Pancreas (tissue), 10 donors: ENCODE data around the gene CHSY3. TPM values are rescaled to one million over a fixed set of nuclear protein-coding genes. Genes with fewer than 3 reads are reported as not detected.
A peak's percentile ranks its signal among the peaks of the same experiment; 100 is the strongest.
"Not testable (repeated sequence)": the region's sequence is repeated elsewhere in the genome, so short reads cannot be mapped to it uniquely, and the experiment has no call there.

ENCODE experiments used
- ATAC-seq, 4 donors: fragments of 200-7000 bp; cut with Tn5 transposase; one replicate each; pipeline versions ENCODE4 v1.8.0 to v1.9.1; 2020; ENCODE audit warnings: mild to moderate bottlenecking in 4 of 4, moderate library complexity in 4 of 4
- DNase-seq, 6 donors: peaks; one replicate each; pipeline ENCODE4 v3.0.0-alpha.2; 2020
- FAIRE-seq: peaks from 2 replicates; lab custom pipeline; 2012; peaks lifted over from hg19 to GRCh38; lab: Jason Lieb, UNC
- H3K27ac ChIP-seq, 4 donors: fragments of 200-600 bp; sonication (generic); 1 replicate in 3 of 4; 2 replicates in 1 of 4; pipeline versions ENCODE4 v1.5.0 to v1.8.0; 2020
- H3K27me3 ChIP-seq, 4 donors: fragments of 200-600 bp; one replicate each; pipeline ENCODE4 v1.8.0; 2021
- H3K36me3 ChIP-seq, 3 donors: fragments of 200-600 bp; sonication (generic) in 1 of 3; one replicate each; pipeline versions ENCODE4 v1.5.0 to v1.8.0; 2020 to 2021
- H3K4me1 ChIP-seq, 3 donors: fragments of 200-600 bp; one replicate each; pipeline ENCODE4 v1.8.0; 2021
- H3K4me3 ChIP-seq, 4 donors: fragments of 200-600 bp; sonication (generic) in 2 of 4; one replicate each; pipeline versions ENCODE4 v1.5.0 to v1.8.0; 2020 to 2021
- H3K9me3 ChIP-seq, 4 donors: fragments of 200-600 bp; one replicate each; pipeline ENCODE4 v1.8.0; 2021
- WGBS, 2 donors: extraction: QIAGEN DNeasy Blood & Tissue Kit; methylation state at CpG; one replicate each; pipeline ENCODE4 v1.1.7; 2013; 5-methylcytosine and 5-hydroxymethylcytosine counted together
- intact Hi-C, 3 donors: fragments of 100-400 bp; cut with DNase I; formaldehyde crosslinking; loops; one replicate each; pipeline versions ENCODE4 v1.11.1 to v1.14.2; 2022
- polyA plus RNA-seq, 2 donors: library from polyadenylated mRNA; stranded (reverse); fragments of 200-250 nt; gene quantifications; one replicate each; pipeline ENCODE4 v1.2.3, GENCODE V29; 2013
- total RNA-seq, 6 donors: library from RNA; stranded (reverse); fragmentation: NEBNext Ultra II Directional in 4 of 6; extraction: Animal tissue kit (Norgen Biotek cat#: 25700) in 4 of 6; gene quantifications; one replicate each; pipeline versions ENCODE4 v1.2.1 to v1.2.4, GENCODE V29; 2021 to 2023
- TF ChIP-seq, protein P1 (sequence below), 4 donors: fragments of 200-600 bp; sonication (generic) in 3 of 4; IDR thresholded peaks; one replicate each; pipeline versions ENCODE4 v1.5.0 to v1.8.0; 2021; ENCODE audit warnings: antibody characterized with exemption in 4 of 4
- donor health status: healthy with polysubstance abuse.
- donor health status: DM: no; HTN: no; CAD: no; lungs with moderate emphysema.
- donor health status: DM: no; HTN: no; CAD: no.
- donor health status: control.
- donor health status: control.
- donor health status: Bipolar disorder and iron deficiency.
- donor health status: DM: yes; HTN: yes; CAD: no.
- donor health status: DM: no; HTN: no; CAD: no.
- donor health status: DM: no; HTN: no; CAD: no.
- donor health status: DM: yes; HTN: yes; CAD: no.

Gene CHSY3
- total and polyA plus RNA-seq, 8 donors, result 0.07 to 1.2 (median 0.16) TPM

DNA sequence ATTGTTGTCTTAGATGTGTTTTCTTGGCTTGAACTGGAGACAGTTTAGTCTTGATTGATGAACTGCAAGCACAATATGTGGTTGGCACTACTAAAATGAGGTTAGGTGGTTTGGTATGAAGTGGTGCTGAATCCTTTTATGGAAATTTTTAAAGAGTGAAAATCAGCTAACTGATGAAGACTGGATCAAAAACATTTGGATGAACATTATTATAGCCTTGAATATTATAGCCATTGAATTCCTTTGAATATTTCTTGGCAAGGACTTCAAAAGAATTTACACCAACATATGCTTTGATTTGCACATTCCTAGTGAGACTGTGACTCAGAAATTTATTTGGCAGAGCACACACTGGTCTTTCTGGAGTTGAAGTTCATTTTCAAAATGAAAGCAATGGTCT, 318.3 kb downstream of the CHSY3 start:
- ATAC-seq, result peak in 1 of 4 donors; percentile 56
- H3K27ac ChIP-seq, result no peak overlapping the region
- no peaks in the 10 kb centered on the region for H3K4me1 ChIP-seq
- TF ChIP-seq, protein P1, sequence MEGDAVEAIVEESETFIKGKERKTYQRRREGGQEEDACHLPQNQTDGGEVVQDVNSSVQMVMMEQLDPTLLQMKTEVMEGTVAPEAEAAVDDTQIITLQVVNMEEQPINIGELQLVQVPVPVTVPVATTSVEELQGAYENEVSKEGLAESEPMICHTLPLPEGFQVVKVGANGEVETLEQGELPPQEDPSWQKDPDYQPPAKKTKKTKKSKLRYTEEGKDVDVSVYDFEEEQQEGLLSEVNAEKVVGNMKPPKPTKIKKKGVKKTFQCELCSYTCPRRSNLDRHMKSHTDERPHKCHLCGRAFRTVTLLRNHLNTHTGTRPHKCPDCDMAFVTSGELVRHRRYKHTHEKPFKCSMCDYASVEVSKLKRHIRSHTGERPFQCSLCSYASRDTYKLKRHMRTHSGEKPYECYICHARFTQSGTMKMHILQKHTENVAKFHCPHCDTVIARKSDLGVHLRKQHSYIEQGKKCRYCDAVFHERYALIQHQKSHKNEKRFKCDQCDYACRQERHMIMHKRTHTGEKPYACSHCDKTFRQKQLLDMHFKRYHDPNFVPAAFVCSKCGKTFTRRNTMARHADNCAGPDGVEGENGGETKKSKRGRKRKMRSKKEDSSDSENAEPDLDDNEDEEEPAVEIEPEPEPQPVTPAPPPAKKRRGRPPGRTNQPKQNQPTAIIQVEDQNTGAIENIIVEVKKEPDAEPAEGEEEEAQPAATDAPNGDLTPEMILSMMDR (IDR thresholded peaks at IDR 0.05), result no peak
- intact Hi-C loops, result no loop called here
- no peak for FAIRE-seq
- H3K4me3 ChIP-seq, result no peak overlapping the region
- no peaks in the 10 kb centered on the region for H3K36me3 ChIP-seq
- no peak for DNase-seq
- H3K27me3 ChIP-seq, result no peaks in the 10 kb centered on the region
- H3K9me3 ChIP-seq, result no peaks in the 10 kb centered on the region

- H3K4me1 ChIP-seq, FAIRE-seq, H3K27me3 ChIP-seq, DNase-seq, ATAC-seq, H3K27ac ChIP-seq, H3K36me3 ChIP-seq, H3K4me3 ChIP-seq, H3K9me3 ChIP-seq, intact Hi-C loops: not testable (repeated sequence)
- WGBS, 2 donors, result 80% methylated on average over 2 of the region's 2 CpGs
These were observed 322.3 kb downstream of the CHSY3 start for GRCh38 chr5:130226556-130226955.

DNA sequence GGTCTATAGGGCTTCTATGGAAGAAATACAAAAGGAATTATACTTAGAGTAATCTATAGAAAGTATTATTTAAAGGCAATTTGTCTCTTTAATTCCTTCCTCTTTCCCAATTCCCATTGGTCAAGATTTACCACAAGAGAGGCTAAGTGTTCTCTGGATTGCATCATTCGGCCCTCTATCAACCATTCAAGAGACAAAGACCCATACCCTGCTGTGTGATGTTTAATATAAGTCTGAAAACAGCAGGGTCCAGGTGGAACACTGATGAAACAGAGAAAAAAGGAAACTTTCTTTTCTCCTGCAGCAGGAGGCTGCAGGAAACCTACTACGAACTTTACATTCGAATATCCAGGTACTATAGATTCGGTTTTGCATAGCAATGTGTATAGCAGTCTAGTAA, 323.4 kb downstream of the CHSY3 start:
- ATAC-seq (no peak), FAIRE-seq (no peak), DNase-seq (no peak)
- intact Hi-C loops, result no loop called here
- Histone ChIP-seq H3K27ac (no peak overlapping the region), H3K4me1 (no peaks in the 10 kb centered on the region), H3K36me3 (no peaks in the 10 kb centered on the region), H3K27me3 (no peaks in the 10 kb centered on the region), H3K4me3 (no peak overlapping the region), H3K9me3 (no peaks in the 10 kb centered on the region)
- TF ChIP-seq, protein P1 (IDR thresholded peaks at IDR 0.05), result no peak
- WGBS, 2 donors, result 78 to 84% methylated on average over 4 of the region's 4 CpGs

- 61 to 69% methylated on average over 1 of the region's 1 CpG for WGBS, 2 donors
- FAIRE-seq, result no peak
These were observed 327.5 kb downstream of the CHSY3 start for GRCh38 chr5:130231786-130232185.

DNA sequence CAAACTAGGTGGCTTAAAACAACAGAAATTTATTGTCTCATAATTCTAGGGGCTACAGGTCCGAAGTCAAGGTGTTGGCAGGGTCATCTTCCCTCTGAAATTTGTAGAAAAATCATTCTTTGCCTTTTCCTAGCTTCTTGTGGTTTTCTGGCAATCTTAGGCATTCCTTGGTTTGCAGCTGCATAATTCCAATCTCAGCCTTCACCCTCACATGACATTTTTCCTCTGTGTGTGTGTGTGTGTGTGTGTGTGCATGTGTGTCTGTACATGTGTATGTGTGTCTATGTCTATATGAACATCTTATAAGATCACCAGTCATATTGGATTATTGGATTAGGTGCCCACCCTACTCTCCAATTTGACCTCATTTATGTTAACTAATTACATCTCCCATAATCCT, 330.6 kb downstream of the CHSY3 start:
- FAIRE-seq (no peak), DNase-seq (no peak), ATAC-seq (no peak)
- Histone ChIP-seq H3K9me3 (no peaks in the 10 kb centered on the region), H3K27me3 (no peaks in the 10 kb centered on the region), H3K4me1 (no peaks in the 10 kb centered on the region), H3K36me3 (no peaks in the 10 kb centered on the region), H3K4me3 (no peak overlapping the region), H3K27ac (no peak overlapping the region)
- TF ChIP-seq, protein P1 (IDR thresholded peaks at IDR 0.05), result no peak
- intact Hi-C loops, result no loop called here
- WGBS, 2 donors, result 33 to 39% methylated on average over 1 of the region's 1 CpG

More at GRCh38 chr5:130231786-130232185, 327.5 kb downstream of the CHSY3 start:
- no peak overlapping the region for H3K4me3 ChIP-seq
- H3K9me3 ChIP-seq, result no peaks in the 10 kb centered on the region
- intact Hi-C loops, result no loop called here
- TF ChIP-seq, protein P1 (IDR thresholded peaks at IDR 0.05), result no peak
- H3K36me3 ChIP-seq, result no peaks in the 10 kb centered on the region
- ATAC-seq (no peak), DNase-seq (no peak)
- H3K4me1 ChIP-seq, result no peaks in the 10 kb centered on the region
- H3K27ac ChIP-seq, result no peak overlapping the region
- no peaks in the 10 kb centered on the region for H3K27me3 ChIP-seq

Other genes starting within 250 kb of the CHSY3 start
- gene MINAR2, start 156.4 kb upstream of the CHSY3 start, total RNA-seq, result not detected
- not detected for gene MINAR2, start 156.4 kb upstream of the CHSY3 start, polyA plus RNA-seq